GM12878 (cell line): ENCODE measurements around the gene VTI1A. TPM values are rescaled to one million over a fixed set of nuclear protein-coding genes. Genes with fewer than 3 reads are reported as not detected.

Experiments
- ATAC-seq: fragments of 200-7000 bp; cut with Tn5 transposase; 3 replicates; pipeline ENCODE4 v1.9.1; 2020; ENCODE audit warnings: mild to moderate bottlenecking, moderate library complexity
- BruUV-seq: library from RNA; stranded (reverse); fragments of 400-500 nt; replicated peaks from 2 replicates; lab custom pipeline; 2021; lab: Mats Ljungman, UMichigan
- CTCF ChIA-PET: fragments of 300-600 bp; sonication (Branson Sonifier 250); formaldehyde crosslinking; extraction: SDS; loops from one replicate; lab custom pipeline; 2021; ENCODE audit warnings: inconsistent platforms; lab: Yijun Ruan, JAX
- POLR2A ChIA-PET: fragments of 350-600 bp; formaldehyde crosslinking; extraction: SDS; loops from one replicate; lab custom pipeline; 2021; ENCODE audit warnings: inconsistent platforms; lab: Charles Lee
- RAD21 ChIA-PET: fragments of 300-600 bp; sonication (Branson Sonifier 250); formaldehyde crosslinking; loops from one replicate; lab custom pipeline; 2023; ENCODE audit warnings: antibody characterized with exemption; ENCODE audit not compliant: unreplicated experiment; lab: Charles Lee
- SMC1A ChIA-PET: fragments of 300-600 bp; sonication (Branson Sonifier 250); formaldehyde crosslinking; loops from one replicate; lab custom pipeline; 2023; ENCODE audit not compliant: unreplicated experiment, uncharacterized antibody; lab: Charles Lee
- DNase-seq: peaks from one replicate; pipeline ENCODE4 v3.0.0-alpha.2; 2011; ENCODE audit warnings: low read depth, low spot score
- FAIRE-seq: peaks from 3 replicates; lab custom pipeline; 2011; peaks lifted over from hg19 to GRCh38; lab: Jason Lieb, UNC
- H2AFZ ChIP-seq: 2 replicates; pipeline ENCODE4 v1.6.0; 2011; ENCODE audit warnings: low read depth, low read length, control low read depth; ENCODE audit not compliant: control insufficient read depth
- H3K27ac ChIP-seq: 2 replicates; pipeline ENCODE4 v1.5.1; 2011; ENCODE audit warnings: control low read depth; ENCODE audit not compliant: control insufficient read depth, insufficient read depth
- H3K27me3 ChIP-seq, 2 experiments: replicated peaks in 1 of 2; 2 replicates each; pipeline versions ENCODE4 v1.6.0 to v1.6.1; 2011; ENCODE audit warnings: low read length in 1 of 2; ENCODE audit not compliant: control insufficient read depth in 2 of 2, insufficient read depth in 2 of 2
- H3K36me3 ChIP-seq, 2 experiments: 2 replicates each; pipeline ENCODE4 v1.5.1; 2011; ENCODE audit warnings: low read length in 1 of 2; ENCODE audit not compliant: control insufficient read depth in 2 of 2, insufficient read depth in 2 of 2
- H3K4me1 ChIP-seq: 2 replicates; pipeline ENCODE4 v1.6.1; 2011; ENCODE audit warnings: mild to moderate bottlenecking, low read length, moderate library complexity, mixed read lengths; ENCODE audit not compliant: control insufficient read depth, insufficient read depth
- H3K4me2 ChIP-seq: 2 replicates; pipeline ENCODE4 v1.6.0; 2011; ENCODE audit warnings: control low read depth; ENCODE audit not compliant: control insufficient read depth, insufficient read depth
- H3K4me3 ChIP-seq: fragments of 200-600 bp; sonication (generic); 2 replicates; pipeline ENCODE4 v1.5.1; 2016
- H3K79me2 ChIP-seq: 2 replicates; pipeline ENCODE4 v1.6.0; 2011; ENCODE audit warnings: low read length; ENCODE audit not compliant: control insufficient read depth, insufficient read depth
- H3K9ac ChIP-seq: 2 replicates; pipeline ENCODE4 v1.8.0; 2011; ENCODE audit warnings: low read length, control low read depth, mixed read lengths; ENCODE audit not compliant: control insufficient read depth, insufficient read depth
- H3K9me3 ChIP-seq: replicated peaks from 3 replicates; pipeline ENCODE4 v1.5.1; 2011; ENCODE audit warnings: mild to moderate bottlenecking, low read length; ENCODE audit not compliant: control insufficient read depth, insufficient read depth
- H4K20me1 ChIP-seq: 2 replicates; pipeline ENCODE4 v1.6.0; 2011; ENCODE audit not compliant: control insufficient read depth, insufficient read depth
- BHLHE40 ChIP-seq, 2 experiments: fragments of 450-650 bp in 1 of 2; IDR thresholded peaks; 2 replicates each; pipeline ENCODE4 v1.6.1; 2011 to 2017; ENCODE audit warnings: low read depth in 2 of 2, borderline replicate concordance in 1 of 2, improper control_type of control experiment in 1 of 2, low read length in 1 of 2, mild to moderate bottlenecking in 1 of 2
- BMI1 ChIP-seq: fragments of 450-650 bp; IDR thresholded peaks from 2 replicates; pipeline ENCODE4 v1.6.1; 2016; ENCODE audit warnings: mild to moderate bottlenecking, moderate library complexity, borderline replicate concordance
- CREB1 ChIP-seq: IDR thresholded peaks from 2 replicates; pipeline ENCODE4 v1.6.1; 2012; ENCODE audit warnings: low read depth, mild to moderate bottlenecking, inconsistent platforms
- MEF2A ChIP-seq: IDR thresholded peaks from 2 replicates; pipeline ENCODE4 v1.6.1; 2011; ENCODE audit warnings: low read depth, mild to moderate bottlenecking, low read length, moderate library complexity; ENCODE audit not compliant: insufficient read depth
- MEF2B ChIP-seq: fragments of 450-650 bp; IDR thresholded peaks from 2 replicates; pipeline ENCODE4 v1.6.1; 2018; ENCODE audit warnings: mild to moderate bottlenecking, moderate library complexity; ENCODE audit not compliant: partially characterized antibody, poor library complexity, severe bottlenecking
- NBN ChIP-seq: fragments of 450-650 bp; IDR thresholded peaks from 2 replicates; pipeline ENCODE4 v1.6.1; 2016
- NFYB ChIP-seq: IDR thresholded peaks from 2 replicates; pipeline ENCODE4 v1.6.1; 2011; ENCODE audit warnings: low read depth, mild to moderate bottlenecking, low read length, improper control_type of control experiment, moderate library complexity; ENCODE audit not compliant: insufficient read depth
- NKRF ChIP-seq: fragments of 450-650 bp; conservative IDR thresholded peaks from 2 replicates; pipeline ENCODE4 v1.6.1; 2017; ENCODE audit warnings: mild to moderate bottlenecking, moderate library complexity
- RB1 ChIP-seq: fragments of 450-650 bp; formaldehyde crosslinking; IDR thresholded peaks from 2 replicates; pipeline ENCODE4 v1.6.1; 2017; ENCODE audit warnings: mild to moderate bottlenecking, borderline replicate concordance
- SIX5 ChIP-seq: IDR thresholded peaks from 2 replicates; pipeline ENCODE4 v1.6.1; 2011; ENCODE audit warnings: mild to moderate bottlenecking, low read depth, low read length, moderate library complexity; ENCODE audit not compliant: severe bottlenecking
- SMAD5 ChIP-seq: IDR thresholded peaks from 2 replicates; pipeline ENCODE4 v1.6.1; 2016; ENCODE audit warnings: antibody characterized with exemption, low read depth
- SPI1 ChIP-seq: IDR thresholded peaks from 2 replicates; pipeline ENCODE4 v1.6.1; 2011; ENCODE audit warnings: low read depth, mild to moderate bottlenecking, low read length, moderate library complexity, borderline replicate concordance; ENCODE audit not compliant: insufficient read depth
- SUZ12 ChIP-seq: fragments of 200-600 bp; sonication (generic); IDR thresholded peaks from one replicate; pipeline ENCODE4 v1.6.1; 2018; ENCODE audit warnings: antibody characterized with exemption, mild to moderate bottlenecking; ENCODE audit not compliant: unreplicated experiment
- TBL1XR1 ChIP-seq: IDR thresholded peaks from 2 replicates; pipeline ENCODE4 v1.6.1; 2012; ENCODE audit warnings: low read depth, low read length, improper control_type of control experiment
- TCF7 ChIP-seq: IDR thresholded peaks from 2 replicates; pipeline ENCODE4 v1.6.1; 2014; ENCODE audit warnings: antibody characterized with exemption, borderline replicate concordance
- WGBS: methylation state at CpG from one replicate; pipeline ENCODE4 v1.1.6; 2016; ENCODE audit warnings: low lambda C conversion rate; ENCODE audit not compliant: insufficient replicate concordance, insufficient coverage; ENCODE audit errors: missing lambda C conversion rate; 5-methylcytosine and 5-hydroxymethylcytosine counted together
- in situ Hi-C: fragments of 300-500 bp; cut with MboI; formaldehyde crosslinking; loops from 9 replicates; pipeline ENCODE4 v1.14.3; 2018; ENCODE audit warnings: mixed read lengths
- intact Hi-C: fragments of 100-400 bp; cut with micrococcal nuclease; formaldehyde crosslinking; loops from one replicate; pipeline ENCODE4 v1.14.2; 2022; ENCODE audit not compliant: unreplicated experiment
- polyA plus RNA-seq, 11 experiments: library from polyadenylated mRNA; depleted of rRNA in 4 of 11; unstranded in 6 of 11; stranded (reverse) in 5 of 11; fragments of >200 nt; fragmentation: Nextera tagmentation in 4 of 11; fragmentation: Illumina TruSeq in 1 of 11; extraction: Ambion mirVana in 4 of 11; extraction: Trizol in 1 of 11; gene quantifications; 1 replicate in 1 of 11; 2 replicates in 10 of 11; pipeline versions ENCODE4 v1.2.1 to v1.2.3, GENCODE V29; 2011 to 2016; ENCODE audit warnings: inconsistent platforms in 2 of 11, missing spikeins in 2 of 11, low read depth in 1 of 11
- total RNA-seq, 4 experiments: library from RNA; depleted of rRNA in 3 of 4; stranded (reverse); fragments of >200 nt in 3 of 4; fragmentation: Illumina TruSeq in 1 of 4; extraction: Trizol in 1 of 4; gene quantifications; 2 replicates each; pipeline versions ENCODE4 v1.2.1 to v1.2.3, GENCODE V29; 2013 to 2021
- TF ChIP-seq, protein P1 (sequence below): IDR thresholded peaks from 2 replicates; pipeline ENCODE4 v1.6.1; 2011; ENCODE audit warnings: low read depth, mild to moderate bottlenecking, low read length, moderate library complexity, borderline replicate concordance; ENCODE audit errors: extremely low read depth
- TF ChIP-seq, protein P2 (sequence below): fragments of 450-650 bp; IDR thresholded peaks from 2 replicates; pipeline ENCODE4 v1.6.1; 2017; ENCODE audit warnings: mild to moderate bottlenecking, moderate library complexity

VTI1A gene
- total and polyA plus RNA-seq, 10 of the 15 experiments (the other 5 are each of a cell fraction or from before 2014, with no cell fraction given), result 12.4 to 43.2 (median 27.5) TPM

GRCh38 chr10:112539340-112539739 is 92.3 kb downstream of the VTI1A start:
- DNase-seq, result no peak
- Histone ChIP-seq H3K27me3 (no peaks in the 10 kb centered on the region), H3K9me3 (no peaks in the 10 kb centered on the region; the same call in 2 of the 3 replicates), H2AFZ (no peak overlapping the region), H3K9ac (no peak overlapping the region), H4K20me1 (no peaks in the 10 kb centered on the region), H3K79me2 (no peaks in the 10 kb centered on the region), H3K36me3 (peaks cover 0 to 7% of the 10 kb centered on the region in 2 experiments; a peak in 2 of 4 replicates), H3K27ac (no peak overlapping the region), H3K4me1 (peaks cover 7% of the 10 kb centered on the region), H3K4me2 (no peak overlapping the region), H3K4me3 (no peak overlapping the region)
- ChIA-PET CTCF (interaction anchor here (0.7 kb wide), 1 partner anchor 312 kb away, joined by 3 read pairs; no protein-coding TSS in a partner anchor), POLR2A (no interaction called here), RAD21 (no interaction called here), SMC1A (interaction anchor here (0.6 kb wide), 1 partner anchor 846 kb away, joined by 3 read pairs; no protein-coding TSS in a partner anchor)
- 98% methylated on average over 3 of the region's 3 CpGs for WGBS
- in situ Hi-C loops (no loop called here), intact Hi-C loops (no loop called here)
- no peak for FAIRE-seq
- TF ChIP-seq NKRF (no peak), MEF2B (no peak), BHLHE40 (IDR thresholded peaks at IDR 0.05; ENCODE audit: borderline replicate concordance in 1 of 2, low read depth in 2 of 2, low read length in 1 of 2) (no peak), SIX5 (no peak), SUZ12 (no peak), BMI1 (no peak), MEF2A (no peak), SMAD5 (no peak), SPI1 (no peak), NBN (no peak), NFYB (no peak), RB1 (no peak), CREB1 (no peak), TBL1XR1 (no peak), TCF7 (no peak)
- TF ChIP-seq, protein P1, sequence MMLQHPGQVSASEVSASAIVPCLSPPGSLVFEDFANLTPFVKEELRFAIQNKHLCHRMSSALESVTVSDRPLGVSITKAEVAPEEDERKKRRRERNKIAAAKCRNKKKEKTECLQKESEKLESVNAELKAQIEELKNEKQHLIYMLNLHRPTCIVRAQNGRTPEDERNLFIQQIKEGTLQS, result no peak
- TF ChIP-seq, protein P2, sequence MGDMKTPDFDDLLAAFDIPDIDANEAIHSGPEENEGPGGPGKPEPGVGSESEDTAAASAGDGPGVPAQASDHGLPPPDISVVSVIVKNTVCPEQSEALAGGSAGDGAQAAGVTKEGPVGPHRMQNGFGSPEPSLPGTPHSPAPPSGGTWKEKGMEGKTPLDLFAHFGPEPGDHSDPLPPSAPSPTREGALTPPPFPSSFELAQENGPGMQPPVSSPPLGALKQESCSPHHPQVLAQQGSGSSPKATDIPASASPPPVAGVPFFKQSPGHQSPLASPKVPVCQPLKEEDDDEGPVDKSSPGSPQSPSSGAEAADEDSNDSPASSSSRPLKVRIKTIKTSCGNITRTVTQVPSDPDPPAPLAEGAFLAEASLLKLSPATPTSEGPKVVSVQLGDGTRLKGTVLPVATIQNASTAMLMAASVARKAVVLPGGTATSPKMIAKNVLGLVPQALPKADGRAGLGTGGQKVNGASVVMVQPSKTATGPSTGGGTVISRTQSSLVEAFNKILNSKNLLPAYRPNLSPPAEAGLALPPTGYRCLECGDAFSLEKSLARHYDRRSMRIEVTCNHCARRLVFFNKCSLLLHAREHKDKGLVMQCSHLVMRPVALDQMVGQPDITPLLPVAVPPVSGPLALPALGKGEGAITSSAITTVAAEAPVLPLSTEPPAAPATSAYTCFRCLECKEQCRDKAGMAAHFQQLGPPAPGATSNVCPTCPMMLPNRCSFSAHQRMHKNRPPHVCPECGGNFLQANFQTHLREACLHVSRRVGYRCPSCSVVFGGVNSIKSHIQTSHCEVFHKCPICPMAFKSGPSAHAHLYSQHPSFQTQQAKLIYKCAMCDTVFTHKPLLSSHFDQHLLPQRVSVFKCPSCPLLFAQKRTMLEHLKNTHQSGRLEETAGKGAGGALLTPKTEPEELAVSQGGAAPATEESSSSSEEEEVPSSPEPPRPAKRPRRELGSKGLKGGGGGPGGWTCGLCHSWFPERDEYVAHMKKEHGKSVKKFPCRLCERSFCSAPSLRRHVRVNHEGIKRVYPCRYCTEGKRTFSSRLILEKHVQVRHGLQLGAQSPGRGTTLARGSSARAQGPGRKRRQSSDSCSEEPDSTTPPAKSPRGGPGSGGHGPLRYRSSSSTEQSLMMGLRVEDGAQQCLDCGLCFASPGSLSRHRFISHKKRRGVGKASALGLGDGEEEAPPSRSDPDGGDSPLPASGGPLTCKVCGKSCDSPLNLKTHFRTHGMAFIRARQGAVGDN, result no peak
- ATAC-seq, result no peak
- BruUV-seq, result no TSS peak
